Caco-2 (cell line): ENCODE data around the gene ZNF428. TPM values are rescaled to one million over a fixed set of nuclear protein-coding genes. Genes with fewer than 3 reads are reported as not detected.

Experiments
- BruUV-seq: library from RNA; stranded (reverse); fragments of 400-500 nt; replicated peaks from 2 replicates; lab custom pipeline; 2021; lab: Mats Ljungman, UMichigan
- CTCF ChIA-PET: fragments of 300-600 bp; sonication (Branson Sonifier 250); formaldehyde crosslinking; loops from one replicate; lab custom pipeline; 2022; ENCODE audit warnings: antibody characterized with exemption; lab: Charles Lee
- POLR2A ChIA-PET: fragments of 300-600 bp; sonication (Branson Sonifier 250); formaldehyde crosslinking; loops from one replicate; lab custom pipeline; 2022; ENCODE audit warnings: antibody characterized with exemption; lab: Charles Lee
- DNase-seq, 2 experiments: peaks; one replicate each; pipeline versions ENCODE4 v3.0.0 to v3.0.0-alpha.2; 2020 to 2022
- H3K27me3 ChIP-seq: replicated peaks from 2 replicates; pipeline ENCODE4 v1.6.0; 2011; ENCODE audit warnings: low read length; ENCODE audit not compliant: control insufficient read depth, insufficient read depth
- H3K36me3 ChIP-seq: 2 replicates; pipeline ENCODE4 v1.5.1; 2011; ENCODE audit warnings: low read length; ENCODE audit not compliant: control insufficient read depth, insufficient read depth
- H3K4me1 ChIP-seq: fragments of 250-450 bp; sonication (Bioruptor Pico); 2 replicates; pipeline ENCODE4 v1.5.1; 2020; ENCODE audit warnings: mild to moderate bottlenecking
- H3K4me3 ChIP-seq: 2 replicates; pipeline ENCODE4 v1.5.1; 2011; ENCODE audit warnings: low read depth, mild to moderate bottlenecking, control low read depth, low read length
- H3K9me3 ChIP-seq: fragments of 250-450 bp; sonication (Bioruptor Pico); 2 replicates; pipeline ENCODE4 v1.5.1; 2020; ENCODE audit warnings: mild to moderate bottlenecking, moderate library complexity
- H3K27ac Mint-ChIP-seq: one replicate; pipeline ENCODE4 v1.8.0; 2022; ENCODE audit warnings: mixed read lengths; ENCODE audit not compliant: unreplicated experiment
- H3K27me3 Mint-ChIP-seq: one replicate; pipeline ENCODE4 v1.8.0; 2022; ENCODE audit warnings: mixed read lengths; ENCODE audit not compliant: insufficient read depth, unreplicated experiment
- H3K36me3 Mint-ChIP-seq: one replicate; pipeline ENCODE4 v1.8.0; 2022; ENCODE audit warnings: mild to moderate bottlenecking, mixed read lengths; ENCODE audit not compliant: insufficient read depth, unreplicated experiment
- H3K4me1 Mint-ChIP-seq: one replicate; pipeline ENCODE4 v1.8.0; 2022; ENCODE audit warnings: low read depth, mixed read lengths; ENCODE audit not compliant: unreplicated experiment
- H3K4me3 Mint-ChIP-seq: one replicate; pipeline ENCODE4 v1.8.0; 2022; ENCODE audit warnings: mild to moderate bottlenecking, moderate library complexity, mixed read lengths; ENCODE audit not compliant: unreplicated experiment
- H3K9me3 Mint-ChIP-seq: one replicate; pipeline ENCODE4 v1.8.0; 2022; ENCODE audit warnings: mixed read lengths; ENCODE audit not compliant: unreplicated experiment
- CTCF ChIP-seq, 2 experiments: fragments of 200-600 bp in 1 of 2; IDR thresholded peaks; 1 replicate in 1 of 2; 2 replicates in 1 of 2; pipeline versions ENCODE4 v1.5.1 to v1.8.0; 2011 to 2022; ENCODE audit warnings: antibody characterized with exemption in 1 of 2, control low read depth in 1 of 2, inconsistent platforms in 1 of 2, low read depth in 1 of 2, low read length in 1 of 2, mild to moderate bottlenecking in 1 of 2, moderate library complexity in 1 of 2; ENCODE audit not compliant: insufficient read depth in 1 of 2, severe bottlenecking in 1 of 2, unreplicated experiment in 1 of 2
- intact Hi-C: fragments of 100-400 bp; cut with micrococcal nuclease; formaldehyde crosslinking; loops from one replicate; pipeline ENCODE4 v1.10.0; 2022; ENCODE audit not compliant: unreplicated experiment
- total RNA-seq: library from RNA; stranded (reverse); gene quantifications from 2 replicates; pipeline ENCODE4 v1.2.3, GENCODE V29; 2022

Gene ZNF428
- total RNA-seq, 1 experiment from 2014 or later = 38.9 TPM

DNA sequence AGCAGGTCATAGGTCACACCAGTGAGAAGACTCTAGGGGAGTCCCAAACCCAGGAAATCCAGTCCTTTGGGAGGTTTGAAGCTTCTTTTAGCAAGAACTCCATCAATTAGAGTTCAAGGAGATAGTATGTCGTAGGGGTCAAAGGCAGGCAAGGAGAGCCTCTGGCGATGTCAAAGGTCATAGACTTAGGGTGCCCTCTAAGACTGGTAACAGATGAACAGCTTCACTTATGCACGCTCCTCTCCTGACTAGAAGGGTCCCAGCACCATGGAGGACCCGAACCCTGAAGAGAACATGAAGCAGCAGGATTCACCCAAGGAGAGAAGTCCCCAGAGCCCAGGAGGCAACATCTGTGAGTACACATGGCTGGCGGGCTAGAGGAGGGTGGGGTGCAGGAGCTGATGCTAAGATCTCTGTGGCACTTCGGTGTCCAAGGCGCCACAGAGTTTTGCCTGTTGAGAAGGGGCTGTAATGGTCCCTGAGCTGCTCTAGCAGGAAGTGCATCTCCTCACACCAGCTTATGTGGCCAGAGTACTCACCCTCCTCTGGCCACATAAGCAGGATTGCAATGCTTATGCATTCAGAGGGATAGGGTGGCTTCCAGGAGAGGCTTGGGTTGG, 22.5 kb downstream of the ZNF428 start:
- TF ChIP-seq CTCF (IDR thresholded peaks at IDR 0.05; ENCODE audit: insufficient read depth in 1 of 2, low read depth in 1 of 2, low read length in 1 of 2, severe bottlenecking in 1 of 2, unreplicated experiment in 1 of 2) = no peak
- no peaks in the 10 kb centered on the region for H3K27me3 ChIP-seq
- Mint-ChIP-seq H3K36me3 (peaks cover 36% of the 10 kb centered on the region), H3K27ac (peak overlapping the region; percentile 95), H3K27me3 (no peaks in the 10 kb centered on the region), H3K4me3 (peak overlapping the region; percentile 97), H3K4me1 (peaks cover 7% of the 10 kb centered on the region), H3K9me3 (no peaks in the 10 kb centered on the region)
- ChIA-PET CTCF (interaction anchor here (0.7 to 3.3 kb wide), 3 partner anchors 22 to 72 kb away, joined by 4 to 27 read pairs (median 15); no protein-coding TSS in a partner anchor), POLR2A (interaction anchor here (1.1 to 1.5 kb wide), 2 partner anchors 17 to 71 kb away, joined by 4 to 9 read pairs; no protein-coding TSS in a partner anchor)
- no TSS peak for BruUV-seq
- H3K9me3 ChIP-seq = no peaks in the 10 kb centered on the region
- peaks cover 6% of the 10 kb centered on the region; the same call in 1 of the 2 replicates for H3K4me1 ChIP-seq
- H3K4me3 ChIP-seq = peak overlapping the region; percentile 57
- no peaks in the 10 kb centered on the region; the same call in 1 of the 2 replicates for H3K36me3 ChIP-seq
- intact Hi-C loops = loop anchor here (1.0 to 10.0 kb wide), 6 partner anchors 22 to 188 kb away; partner anchors contain the start of genes KCNN4, LYPD3, PINLYP and XRCC1
- DNase-seq = no peak

GRCh38 chr19:43595999-43596841, 23.2 kb downstream of the ZNF428 start, which contains the start of the genes IRGQ and ZNF576:
IRGQ (minus strand) TSS chr19:43596134; CDS start chr19:43595338, 796 bp downstream.
ZNF576 (plus strand) TSS chr19:43596595; CDS start chr19:43597109, 514 bp downstream.
- TSS peak; percentile 17 for BruUV-seq
- DNase-seq = peak; percentile 100
- POLR2A ChIA-PET = interaction anchor here (0.5 to 1.5 kb wide), 9 partner anchors 12 to 674 kb away, joined by 3 to 10 read pairs (median 4); partner anchors contain the start of genes PINLYP and ZNF575
- Mint-ChIP-seq H3K36me3 (peaks cover 37% of the 10 kb centered on the region), H3K27me3 (no peaks in the 10 kb centered on the region), H3K4me3 (peak within 1 kb of the TSS; percentile 97), H3K27ac (peak within 1 kb of the TSS; percentile 95), H3K9me3 (no peaks in the 10 kb centered on the region), H3K4me1 (peaks cover 7% of the 10 kb centered on the region)
- H3K36me3 ChIP-seq = no peaks in the 10 kb centered on the region; the same call in 1 of the 2 replicates
- peak within 1 kb of the TSS; percentile 73 for H3K4me3 ChIP-seq
- TF ChIP-seq CTCF (IDR thresholded peaks at IDR 0.05; ENCODE audit: insufficient read depth in 1 of 2, low read depth in 1 of 2, low read length in 1 of 2, severe bottlenecking in 1 of 2, unreplicated experiment in 1 of 2) = peak in 1 of 2 experiments; percentile 9
- H3K4me1 ChIP-seq = peaks cover 6% of the 10 kb centered on the region; the same call in 1 of the 2 replicates
- no peaks in the 10 kb centered on the region for H3K9me3 ChIP-seq
- H3K27me3 ChIP-seq = no peaks in the 10 kb centered on the region
- CTCF ChIA-PET = interaction anchor here (0.7 to 3.3 kb wide), 8 partner anchors 22 to 149 kb away, joined by 3 to 27 read pairs (median 4); partner anchors contain the start of gene ZNF575
- intact Hi-C loops = loop anchor here (1.0 to 10.0 kb wide), 7 partner anchors 21 to 189 kb away; partner anchors contain the start of genes KCNN4, LYPD3, PINLYP and XRCC1
